HG03432 (cell line): ENCODE results near the gene MAPK11.

Experiments
- ATAC-seq: cut with Tn5 transposase; IDR thresholded peaks from one replicate; pipeline ENCODE4 v1.9.1; 2021; ENCODE audit warnings: mild to moderate bottlenecking, moderate library complexity; ENCODE audit not compliant: unreplicated experiment

The MAPK11 gene

GRCh38 chr22:50296658-50297490 lies 26.7 kb upstream of the MAPK11 start:
- no peak for ATAC-seq

- no peak for ATAC-seq
These were observed 24.1 kb upstream of the MAPK11 start for GRCh38 chr22:50294319-50294656.

GRCh38 chr22:50293441-50294318 lies 23.5 kb upstream of the MAPK11 start:
- ATAC-seq: no peak

- no peak for ATAC-seq
These were observed 22.7 kb upstream of the MAPK11 start for GRCh38 chr22:50292643-50293440.

GRCh38 chr22:50289942-50290630 lies 19.9 kb upstream of the MAPK11 start:
- no peak for ATAC-seq

- ATAC-seq: no peak
These were observed 19.2 kb upstream of the MAPK11 start for GRCh38 chr22:50289151-50289941.

GRCh38 chr22:50287731-50288130 lies 17.6 kb upstream of the MAPK11 start:
- ATAC-seq: no peak

GRCh38 chr22:50286701-50287318 lies 16.6 kb upstream of the MAPK11 start:
- no peak for ATAC-seq

GRCh38 chr22:50286275-50286674 lies 16.1 kb upstream of the MAPK11 start:
- no peak for ATAC-seq

- ATAC-seq: no peak
These were observed 15.5 kb upstream of the MAPK11 start for GRCh38 chr22:50285568-50286229.

- no peak for ATAC-seq
These were observed 14.3 kb upstream of the MAPK11 start for GRCh38 chr22:50284479-50284878.

GRCh38 chr22:50283821-50284220 lies 13.6 kb upstream of the MAPK11 start:
- no peak for ATAC-seq

GRCh38 chr22:50282361-50283155 lies 12.4 kb upstream of the MAPK11 start:
- no peak for ATAC-seq

GRCh38 chr22:50281957-50282356 lies 11.8 kb upstream of the MAPK11 start:
- no peak for ATAC-seq

GRCh38 chr22:50281384-50281760 lies 11.2 kb upstream of the MAPK11 start:
- ATAC-seq: no peak

GRCh38 chr22:50280708-50281383 lies 10.7 kb upstream of the MAPK11 start:
- no peak for ATAC-seq

- ATAC-seq: no peak
These were observed 10.0 kb upstream of the MAPK11 start for GRCh38 chr22:50280022-50280707.
